Measurements from ENCODE around the gene B4GALT5. TPM values are rescaled to one million over a fixed set of nuclear protein-coding genes. Genes with fewer than 3 reads are reported as not detected.

Gene B4GALT5
- total RNA-seq, 1 experiment from 2014 or later: 62.4 TPM

DNA sequence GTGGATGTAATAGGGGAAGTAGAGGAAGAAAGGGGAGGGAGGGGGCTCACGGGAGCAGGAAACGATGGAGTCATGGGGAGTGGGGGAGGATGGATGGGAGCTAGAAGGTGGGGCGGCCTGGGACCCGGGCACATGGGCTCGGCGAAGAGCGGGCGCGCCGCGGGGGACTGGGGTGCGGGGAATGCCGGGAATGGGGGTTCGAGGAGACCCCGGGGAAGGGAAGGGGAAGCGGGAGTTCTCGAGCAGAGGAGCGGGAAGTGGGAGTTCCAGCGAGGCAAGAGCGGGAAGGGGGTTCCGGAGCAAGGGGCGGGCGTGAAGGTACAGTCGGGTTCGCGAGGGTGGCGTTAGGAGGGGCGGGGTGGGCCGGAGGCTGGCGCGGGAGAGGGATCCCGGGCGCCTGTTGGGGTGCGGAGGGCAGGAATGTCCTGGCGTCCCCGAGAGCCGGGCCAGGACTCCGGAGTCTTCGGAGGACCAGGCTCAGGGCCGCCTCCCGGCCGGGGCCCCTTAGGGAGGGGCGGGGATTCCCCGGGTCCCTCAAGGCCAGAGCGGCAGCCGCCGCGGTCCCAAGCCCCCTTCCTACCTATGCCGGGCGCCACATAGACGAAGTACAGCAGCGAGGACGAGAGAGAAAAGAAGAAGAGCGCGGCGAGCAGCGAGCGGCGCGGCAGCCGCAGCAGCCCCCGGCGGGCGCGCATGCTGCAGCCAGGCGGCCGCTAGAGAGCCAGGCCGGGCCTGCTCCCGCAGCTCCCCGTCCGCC lies 504 bp downstream of the B4GALT5 start (continued):
- TF ChIP-seq, protein P1, sequence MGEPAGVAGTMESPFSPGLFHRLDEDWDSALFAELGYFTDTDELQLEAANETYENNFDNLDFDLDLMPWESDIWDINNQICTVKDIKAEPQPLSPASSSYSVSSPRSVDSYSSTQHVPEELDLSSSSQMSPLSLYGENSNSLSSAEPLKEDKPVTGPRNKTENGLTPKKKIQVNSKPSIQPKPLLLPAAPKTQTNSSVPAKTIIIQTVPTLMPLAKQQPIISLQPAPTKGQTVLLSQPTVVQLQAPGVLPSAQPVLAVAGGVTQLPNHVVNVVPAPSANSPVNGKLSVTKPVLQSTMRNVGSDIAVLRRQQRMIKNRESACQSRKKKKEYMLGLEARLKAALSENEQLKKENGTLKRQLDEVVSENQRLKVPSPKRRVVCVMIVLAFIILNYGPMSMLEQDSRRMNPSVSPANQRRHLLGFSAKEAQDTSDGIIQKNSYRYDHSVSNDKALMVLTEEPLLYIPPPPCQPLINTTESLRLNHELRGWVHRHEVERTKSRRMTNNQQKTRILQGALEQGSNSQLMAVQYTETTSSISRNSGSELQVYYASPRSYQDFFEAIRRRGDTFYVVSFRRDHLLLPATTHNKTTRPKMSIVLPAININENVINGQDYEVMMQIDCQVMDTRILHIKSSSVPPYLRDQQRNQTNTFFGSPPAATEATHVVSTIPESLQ (CRISPR knock-in tag; IDR thresholded peaks at IDR 0.05): no peak
- TF ChIP-seq ZBTB21 (CRISPR knock-in tag; IDR thresholded peaks at IDR 0.05; ENCODE audit: borderline replicate concordance) (no peak), ZNF121 (CRISPR knock-in tag; IDR thresholded peaks at IDR 0.05) (peak; percentile 52; the same call in 1 of the 2 replicates)

DNA sequence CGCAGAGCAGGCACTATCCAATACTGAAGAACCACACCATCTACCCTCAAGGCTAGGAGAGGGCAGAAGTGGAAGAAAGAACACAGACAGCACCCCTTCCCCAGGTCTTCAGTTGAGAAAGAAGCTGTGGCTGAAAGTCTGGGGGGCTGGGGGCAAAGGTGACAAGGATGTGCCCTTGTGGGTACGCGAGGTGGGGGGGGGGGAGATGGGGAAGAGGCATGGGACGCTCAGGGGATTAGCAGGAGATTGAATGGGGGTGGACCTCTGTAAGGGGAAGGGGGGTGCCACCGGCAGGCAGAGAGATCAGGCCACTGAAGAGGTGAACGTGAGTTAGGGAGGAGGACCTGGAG lies 1.1 kb downstream of the B4GALT5 start:
- no peaks in the 10 kb centered on the region for H3K27me3 Mint-ChIP-seq (ENCODE audit: low read depth)
- no peaks in the 10 kb centered on the region for H3K36me3 Mint-ChIP-seq
- peak overlapping the region; percentile 94 for H3K4me3 Mint-ChIP-seq
- H3K9me3 Mint-ChIP-seq: no peaks in the 10 kb centered on the region
- ChIA-PET CTCF (interaction anchor here (0.5 to 1.2 kb wide), 3 partner anchors 69 to 204 kb away, joined by 3 read pairs; no protein-coding TSS in a partner anchor), POLR2A (interaction anchor here (2.0 kb wide), 1 partner anchor 19 kb away, joined by 8 read pairs; no protein-coding TSS in a partner anchor)
- ATAC-seq: no peak
- H3K4me1 Mint-ChIP-seq: peaks cover 46% of the 10 kb centered on the region
- DNase-seq (ENCODE audit: low spot score): no peak
- TF ChIP-seq ZNF423 (CRISPR knock-in tag; IDR thresholded peaks at IDR 0.05) (no peak), GABPB1 (CRISPR knock-in tag; IDR thresholded peaks at IDR 0.05) (no peak), ELF4 (CRISPR knock-in tag; IDR thresholded peaks at IDR 0.05; ENCODE audit: low read depth) (no peak), JUN (CRISPR knock-in tag; IDR thresholded peaks at IDR 0.05) (no peak), CREB1 (CRISPR knock-in tag; IDR thresholded peaks at IDR 0.05) (no peak), NR1H2 (CRISPR knock-in tag; IDR thresholded peaks at IDR 0.05) (no peak)
- TF ChIP-seq, protein P2, sequence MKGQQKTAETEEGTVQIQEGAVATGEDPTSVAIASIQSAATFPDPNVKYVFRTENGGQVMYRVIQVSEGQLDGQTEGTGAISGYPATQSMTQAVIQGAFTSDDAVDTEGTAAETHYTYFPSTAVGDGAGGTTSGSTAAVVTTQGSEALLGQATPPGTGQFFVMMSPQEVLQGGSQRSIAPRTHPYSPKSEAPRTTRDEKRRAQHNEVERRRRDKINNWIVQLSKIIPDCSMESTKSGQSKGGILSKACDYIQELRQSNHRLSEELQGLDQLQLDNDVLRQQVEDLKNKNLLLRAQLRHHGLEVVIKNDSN (CRISPR knock-in tag; IDR thresholded peaks at IDR 0.05): no peak
- TF ChIP-seq, protein P3, sequence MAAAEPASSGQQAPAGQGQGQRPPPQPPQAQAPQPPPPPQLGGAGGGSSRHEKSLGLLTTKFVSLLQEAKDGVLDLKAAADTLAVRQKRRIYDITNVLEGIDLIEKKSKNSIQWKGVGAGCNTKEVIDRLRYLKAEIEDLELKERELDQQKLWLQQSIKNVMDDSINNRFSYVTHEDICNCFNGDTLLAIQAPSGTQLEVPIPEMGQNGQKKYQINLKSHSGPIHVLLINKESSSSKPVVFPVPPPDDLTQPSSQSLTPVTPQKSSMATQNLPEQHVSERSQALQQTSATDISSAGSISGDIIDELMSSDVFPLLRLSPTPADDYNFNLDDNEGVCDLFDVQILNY (CRISPR knock-in tag; IDR thresholded peaks at IDR 0.05): no peak
- TF ChIP-seq, protein P4, sequence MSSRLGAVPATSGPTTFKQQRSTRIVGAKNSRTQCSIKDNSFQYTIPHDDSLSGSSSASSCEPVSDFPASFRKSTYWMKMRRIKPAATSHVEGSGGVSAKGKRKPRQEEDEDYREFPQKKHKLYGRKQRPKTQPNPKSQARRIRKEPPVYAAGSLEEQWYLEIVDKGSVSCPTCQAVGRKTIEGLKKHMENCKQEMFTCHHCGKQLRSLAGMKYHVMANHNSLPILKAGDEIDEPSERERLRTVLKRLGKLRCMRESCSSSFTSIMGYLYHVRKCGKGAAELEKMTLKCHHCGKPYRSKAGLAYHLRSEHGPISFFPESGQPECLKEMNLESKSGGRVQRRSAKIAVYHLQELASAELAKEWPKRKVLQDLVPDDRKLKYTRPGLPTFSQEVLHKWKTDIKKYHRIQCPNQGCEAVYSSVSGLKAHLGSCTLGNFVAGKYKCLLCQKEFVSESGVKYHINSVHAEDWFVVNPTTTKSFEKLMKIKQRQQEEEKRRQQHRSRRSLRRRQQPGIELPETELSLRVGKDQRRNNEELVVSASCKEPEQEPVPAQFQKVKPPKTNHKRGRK (CRISPR knock-in tag; IDR thresholded peaks at IDR 0.05; ENCODE audit: borderline replicate concordance): no peak
- TF ChIP-seq, protein P5, sequence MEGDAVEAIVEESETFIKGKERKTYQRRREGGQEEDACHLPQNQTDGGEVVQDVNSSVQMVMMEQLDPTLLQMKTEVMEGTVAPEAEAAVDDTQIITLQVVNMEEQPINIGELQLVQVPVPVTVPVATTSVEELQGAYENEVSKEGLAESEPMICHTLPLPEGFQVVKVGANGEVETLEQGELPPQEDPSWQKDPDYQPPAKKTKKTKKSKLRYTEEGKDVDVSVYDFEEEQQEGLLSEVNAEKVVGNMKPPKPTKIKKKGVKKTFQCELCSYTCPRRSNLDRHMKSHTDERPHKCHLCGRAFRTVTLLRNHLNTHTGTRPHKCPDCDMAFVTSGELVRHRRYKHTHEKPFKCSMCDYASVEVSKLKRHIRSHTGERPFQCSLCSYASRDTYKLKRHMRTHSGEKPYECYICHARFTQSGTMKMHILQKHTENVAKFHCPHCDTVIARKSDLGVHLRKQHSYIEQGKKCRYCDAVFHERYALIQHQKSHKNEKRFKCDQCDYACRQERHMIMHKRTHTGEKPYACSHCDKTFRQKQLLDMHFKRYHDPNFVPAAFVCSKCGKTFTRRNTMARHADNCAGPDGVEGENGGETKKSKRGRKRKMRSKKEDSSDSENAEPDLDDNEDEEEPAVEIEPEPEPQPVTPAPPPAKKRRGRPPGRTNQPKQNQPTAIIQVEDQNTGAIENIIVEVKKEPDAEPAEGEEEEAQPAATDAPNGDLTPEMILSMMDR (IDR thresholded peaks at IDR 0.05): no peak
- peak overlapping the region; percentile 94 for H3K27ac Mint-ChIP-seq

DNA sequence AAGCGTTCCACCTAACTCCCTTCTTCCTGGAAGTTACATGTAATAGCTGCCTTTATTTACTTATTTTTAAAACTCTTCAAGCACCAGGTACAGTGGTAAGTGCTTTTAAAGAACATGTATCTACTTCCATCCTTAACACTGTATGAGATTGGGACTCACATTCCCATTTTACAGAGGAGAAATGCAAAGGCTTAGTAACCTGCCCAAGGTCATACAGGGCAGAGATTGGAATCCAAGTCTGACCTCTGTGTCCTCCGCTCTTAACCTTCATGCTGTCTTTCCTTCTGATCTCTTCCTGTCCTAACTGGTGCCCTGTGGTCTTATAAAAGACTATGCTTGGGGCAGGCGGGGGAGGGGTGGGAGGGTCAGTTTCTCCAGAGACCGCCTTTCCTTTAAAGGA lies 1.6 kb downstream of the B4GALT5 start:
- DNase-seq (ENCODE audit: low spot score) (no peak), ATAC-seq (peak; percentile 8)
- Mint-ChIP-seq H3K4me1 (peaks cover 50% of the 10 kb centered on the region), H3K4me3 (peak overlapping the region; percentile 94), H3K27me3 (ENCODE audit: low read depth) (no peaks in the 10 kb centered on the region), H3K36me3 (no peaks in the 10 kb centered on the region), H3K27ac (peak overlapping the region; percentile 46), H3K9me3 (no peaks in the 10 kb centered on the region)
- ChIA-PET CTCF (interaction anchor here (0.6 to 1.2 kb wide), 2 partner anchors 101 to 203 kb away, joined by 3 read pairs; no protein-coding TSS in a partner anchor), POLR2A (no interaction called here)
- TF ChIP-seq, protein P6, sequence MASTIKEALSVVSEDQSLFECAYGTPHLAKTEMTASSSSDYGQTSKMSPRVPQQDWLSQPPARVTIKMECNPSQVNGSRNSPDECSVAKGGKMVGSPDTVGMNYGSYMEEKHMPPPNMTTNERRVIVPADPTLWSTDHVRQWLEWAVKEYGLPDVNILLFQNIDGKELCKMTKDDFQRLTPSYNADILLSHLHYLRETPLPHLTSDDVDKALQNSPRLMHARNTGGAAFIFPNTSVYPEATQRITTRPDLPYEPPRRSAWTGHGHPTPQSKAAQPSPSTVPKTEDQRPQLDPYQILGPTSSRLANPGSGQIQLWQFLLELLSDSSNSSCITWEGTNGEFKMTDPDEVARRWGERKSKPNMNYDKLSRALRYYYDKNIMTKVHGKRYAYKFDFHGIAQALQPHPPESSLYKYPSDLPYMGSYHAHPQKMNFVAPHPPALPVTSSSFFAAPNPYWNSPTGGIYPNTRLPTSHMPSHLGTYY (CRISPR knock-in tag; IDR thresholded peaks at IDR 0.05): no peak
- peak; percentile 97 for TF ChIP-seq ESRRA (CRISPR knock-in tag; IDR thresholded peaks at IDR 0.05; ENCODE audit: borderline replicate concordance)
